Fibroblast of lung (primary cell): ENCODE results near the gene GRWD1. TPM values are rescaled to one million over a fixed set of nuclear protein-coding genes. Genes with fewer than 3 reads are reported as not detected.

Source experiments
- DNase-seq, 2 donors: peaks; one replicate each; pipeline versions ENCODE4 v3.0.0 to v3.0.0-alpha.2; 2010; ENCODE audit warnings: low read depth in 2 of 2
- H2AFZ ChIP-seq: 2 replicates; pipeline ENCODE4 v1.5.1; 2012; ENCODE audit warnings: low read length, control low read depth, inconsistent platforms
- H3K27ac ChIP-seq: 2 replicates; pipeline ENCODE4 v1.5.1; 2011; ENCODE audit warnings: low read length, control low read depth; ENCODE audit not compliant: insufficient read depth
- H3K27me3 ChIP-seq: 2 replicates; pipeline ENCODE4 v1.5.1; 2011; ENCODE audit warnings: mild to moderate bottlenecking, low read length; ENCODE audit not compliant: control insufficient read depth, insufficient read depth
- H3K36me3 ChIP-seq: 2 replicates; pipeline ENCODE4 v1.5.1; 2011; ENCODE audit warnings: low read length; ENCODE audit not compliant: control insufficient read depth, insufficient read depth
- H3K4me1 ChIP-seq: 2 replicates; pipeline ENCODE4 v1.5.1; 2011; ENCODE audit warnings: low read length; ENCODE audit not compliant: control insufficient read depth, insufficient read depth; ENCODE audit errors: extremely low read depth
- H3K4me2 ChIP-seq: 2 replicates; pipeline ENCODE4 v1.5.1; 2011; ENCODE audit warnings: low read length, control low read depth; ENCODE audit not compliant: insufficient read depth; ENCODE audit errors: extremely low read depth
- H3K4me3 ChIP-seq, 4 experiments: fragments of 200-600 bp in 1 of 4; sonication (generic) in 1 of 4; replicated peaks in 1 of 4; 2 replicates each; pipeline ENCODE4 v1.5.1; 2011 to 2016; ENCODE audit warnings: low read length in 4 of 4, low read depth in 3 of 4, mild to moderate bottlenecking in 3 of 4, control low read depth in 2 of 4, inconsistent platforms in 1 of 4, mixed read lengths in 1 of 4; ENCODE audit not compliant: insufficient read depth in 1 of 4; ENCODE audit errors: control extremely low read depth in 1 of 4
- H3K79me2 ChIP-seq: 2 replicates; pipeline ENCODE4 v1.5.1; 2012; ENCODE audit warnings: mild to moderate bottlenecking, low read length, inconsistent platforms; ENCODE audit not compliant: control insufficient read depth, insufficient read depth
- H3K9ac ChIP-seq: 2 replicates; pipeline ENCODE4 v1.5.1; 2011; ENCODE audit warnings: mild to moderate bottlenecking, low read length, control low read depth; ENCODE audit not compliant: insufficient read depth
- H3K9me3 ChIP-seq: 2 replicates; pipeline ENCODE4 v1.5.1; 2012; ENCODE audit warnings: low read depth, low read length; ENCODE audit not compliant: control insufficient read depth, insufficient read depth
- H4K20me1 ChIP-seq: 2 replicates; pipeline ENCODE4 v1.5.1; 2011; ENCODE audit warnings: low read length; ENCODE audit not compliant: control insufficient read depth, insufficient read depth; ENCODE audit errors: extremely low read depth
- EZH2 ChIP-seq: IDR thresholded peaks from 2 replicates; pipeline ENCODE4 v1.5.1; 2012; ENCODE audit warnings: low read length, control low read depth, mild to moderate bottlenecking; ENCODE audit errors: missing control alignments
- polyA plus RNA-seq, 2 donors: library from polyadenylated mRNA; depleted of rRNA in 1 of 2; stranded (reverse) in 1 of 2; unstranded in 1 of 2; fragments of >200 nt; gene quantifications; 2 replicates each; pipeline ENCODE4 v1.2.1, GENCODE V29; 2011 to 2012; ENCODE audit warnings: missing spikeins in 1 of 2
- total RNA-seq: library from RNA; depleted of rRNA; stranded (reverse); fragments of >200 nt; gene quantifications from 2 replicates; pipeline ENCODE4 v1.2.1, GENCODE V29; 2014
- TF ChIP-seq, protein P1 (sequence below), 2 donors: IDR thresholded peaks in 1 of 2; conservative IDR thresholded peaks in 1 of 2; 1 replicate in 1 of 2; 2 replicates in 1 of 2; pipeline ENCODE4 v1.5.1; 2011 to 2012; ENCODE audit warnings: low read length in 2 of 2, control low read depth in 1 of 2, inconsistent platforms in 1 of 2, low read depth in 1 of 2, mild to moderate bottlenecking in 1 of 2

The GRWD1 gene
- total and polyA plus RNA-seq, 2 donors (not counting 1 experiment from before 2014, with no cell fraction given), result 9.1 to 14.7 TPM

DNA sequence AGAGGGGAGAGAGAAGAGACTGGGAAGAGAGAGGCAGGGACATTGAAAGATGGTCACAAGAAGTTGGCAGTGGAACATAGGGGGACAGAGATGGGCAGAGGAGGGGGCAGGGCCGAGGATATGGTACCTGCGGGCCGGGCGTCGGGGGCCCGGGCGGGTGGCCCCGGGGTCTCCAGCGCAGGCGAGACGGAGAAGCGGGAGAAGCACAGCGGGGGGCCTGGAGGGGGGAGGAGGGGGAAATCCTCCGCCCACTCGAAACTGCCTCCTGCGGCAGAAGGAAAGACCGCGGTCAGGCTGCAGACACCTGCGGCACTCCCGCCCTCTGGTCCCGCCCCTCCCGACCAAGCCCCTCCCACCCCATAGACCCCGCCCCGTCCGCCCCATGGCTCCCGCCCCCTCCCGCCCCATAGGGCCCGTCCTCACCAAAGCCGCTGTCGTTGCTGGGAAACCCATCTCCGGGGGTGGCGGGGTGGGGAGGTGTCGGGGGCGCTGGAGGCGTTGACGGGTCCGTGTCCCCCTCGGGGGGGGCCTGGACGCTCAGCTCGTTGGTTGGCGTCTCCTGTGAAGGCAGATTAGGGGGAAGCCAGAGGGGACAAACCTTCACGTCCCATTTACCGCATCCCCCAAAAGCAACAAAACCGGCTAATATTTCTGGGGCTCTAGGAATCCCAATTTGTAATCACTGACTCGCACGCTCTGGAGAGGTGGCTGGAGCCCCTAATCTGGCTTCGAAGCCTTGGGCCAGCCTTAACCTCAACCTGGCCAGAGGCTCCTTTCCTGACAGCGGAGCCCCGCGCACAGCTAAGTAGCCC is 45.4 kb downstream of the GRWD1 start:
- H3K4me2 ChIP-seq, result no peak overlapping the region
- no peak overlapping the region for H3K27ac ChIP-seq
- no peak overlapping the region for H3K9ac ChIP-seq
- no peak overlapping the region for H3K4me3 ChIP-seq
- TF ChIP-seq, protein P1, sequence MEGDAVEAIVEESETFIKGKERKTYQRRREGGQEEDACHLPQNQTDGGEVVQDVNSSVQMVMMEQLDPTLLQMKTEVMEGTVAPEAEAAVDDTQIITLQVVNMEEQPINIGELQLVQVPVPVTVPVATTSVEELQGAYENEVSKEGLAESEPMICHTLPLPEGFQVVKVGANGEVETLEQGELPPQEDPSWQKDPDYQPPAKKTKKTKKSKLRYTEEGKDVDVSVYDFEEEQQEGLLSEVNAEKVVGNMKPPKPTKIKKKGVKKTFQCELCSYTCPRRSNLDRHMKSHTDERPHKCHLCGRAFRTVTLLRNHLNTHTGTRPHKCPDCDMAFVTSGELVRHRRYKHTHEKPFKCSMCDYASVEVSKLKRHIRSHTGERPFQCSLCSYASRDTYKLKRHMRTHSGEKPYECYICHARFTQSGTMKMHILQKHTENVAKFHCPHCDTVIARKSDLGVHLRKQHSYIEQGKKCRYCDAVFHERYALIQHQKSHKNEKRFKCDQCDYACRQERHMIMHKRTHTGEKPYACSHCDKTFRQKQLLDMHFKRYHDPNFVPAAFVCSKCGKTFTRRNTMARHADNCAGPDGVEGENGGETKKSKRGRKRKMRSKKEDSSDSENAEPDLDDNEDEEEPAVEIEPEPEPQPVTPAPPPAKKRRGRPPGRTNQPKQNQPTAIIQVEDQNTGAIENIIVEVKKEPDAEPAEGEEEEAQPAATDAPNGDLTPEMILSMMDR (conservative IDR thresholded peaks at IDR 0.05 in 1 of 2, IDR thresholded peaks at IDR 0.05 in 1 of 2; ENCODE audit: low read depth in 1 of 2, low read length in 2 of 2), result no peak
- TF ChIP-seq EZH2, result peak; percentile 2
- peaks cover 5% of the 10 kb centered on the region for H3K27me3 ChIP-seq
- H3K9me3 ChIP-seq, result no peaks in the 10 kb centered on the region
- no peak for DNase-seq
- H2AFZ ChIP-seq, result no peak overlapping the region
- no peaks in the 10 kb centered on the region for H3K79me2 ChIP-seq
- no peaks in the 10 kb centered on the region for H3K36me3 ChIP-seq
- no peaks in the 10 kb centered on the region for H4K20me1 ChIP-seq
- H3K4me1 ChIP-seq, result peaks cover 14% of the 10 kb centered on the region

- no peak for DNase-seq
- peaks cover 6% of the 10 kb centered on the region for H3K27me3 ChIP-seq
- peaks cover 14% of the 10 kb centered on the region for H3K4me1 ChIP-seq
- no peak overlapping the region for H3K9ac ChIP-seq
- H3K36me3 ChIP-seq, result no peaks in the 10 kb centered on the region
- H4K20me1 ChIP-seq, result no peaks in the 10 kb centered on the region
- H3K4me2 ChIP-seq, result no peak overlapping the region
- H3K4me3 ChIP-seq, result no peak overlapping the region
- H3K79me2 ChIP-seq, result no peaks in the 10 kb centered on the region
- no peak overlapping the region for H2AFZ ChIP-seq
- TF ChIP-seq, protein P1 (conservative IDR thresholded peaks at IDR 0.05 in 1 of 2, IDR thresholded peaks at IDR 0.05 in 1 of 2; ENCODE audit: low read depth in 1 of 2, low read length in 2 of 2), result no peak
- no peak for TF ChIP-seq EZH2
- H3K9me3 ChIP-seq, result no peaks in the 10 kb centered on the region
- no peak overlapping the region for H3K27ac ChIP-seq
Observed at GRCh38 chr19:48491793-48492123, 46.0 kb downstream of the GRWD1 start.

GRCh38 chr19:48492925-48493717 is 47.3 kb downstream of the GRWD1 start:
- H3K4me1 ChIP-seq, result peaks cover 6% of the 10 kb centered on the region
- DNase-seq, result peak; percentile 90 to 99
- peak overlapping the region; percentile 39 to 60 (median 48) for H3K4me3 ChIP-seq
- H2AFZ ChIP-seq, result peak overlapping the region; percentile 86
- no peaks in the 10 kb centered on the region for H3K9me3 ChIP-seq
- TF ChIP-seq, protein P1 (conservative IDR thresholded peaks at IDR 0.05 in 1 of 2, IDR thresholded peaks at IDR 0.05 in 1 of 2; ENCODE audit: low read depth in 1 of 2, low read length in 2 of 2), result no peak
- peak; percentile 51 for TF ChIP-seq EZH2
- H3K27me3 ChIP-seq, result peaks cover 15% of the 10 kb centered on the region
- H3K4me2 ChIP-seq, result peak overlapping the region; percentile 68
- no peaks in the 10 kb centered on the region for H3K36me3 ChIP-seq
- no peaks in the 10 kb centered on the region for H3K79me2 ChIP-seq
- peak overlapping the region; percentile 63 for H3K9ac ChIP-seq
- H3K27ac ChIP-seq, result no peak overlapping the region
- no peaks in the 10 kb centered on the region for H4K20me1 ChIP-seq
